Thoracic aorta (tissue), 2 donors: Measurements from ENCODE around the gene FAM13C. TPM values are rescaled to one million over a fixed set of nuclear protein-coding genes. Genes with fewer than 3 reads are reported as not detected.

Source experiments
- ATAC-seq: fragments of 150-250 bp; one replicate; pipeline ENCODE4 v1.8.0; 2017; ENCODE audit warnings: low read depth; ENCODE audit not compliant: insufficient number of reproducible peaks, low FRiP score
- DNase-seq: peaks from one replicate; pipeline ENCODE4 v3.0.0-alpha.2; 2020; ENCODE audit warnings: low spot score
- H3K27ac ChIP-seq, 2 donors: fragments of 200-600 bp; sonication (generic); 1 replicate in 1 of 2; 2 replicates in 1 of 2; pipeline ENCODE4 v1.5.1; 2016; ENCODE audit warnings: mild to moderate bottlenecking in 2 of 2, moderate library complexity in 2 of 2
- H3K27me3 ChIP-seq: fragments of 200-600 bp; sonication (generic); replicated peaks from 2 replicates; pipeline ENCODE4 v1.6.0; 2016; ENCODE audit warnings: mild to moderate bottlenecking; ENCODE audit not compliant: insufficient read depth
- H3K36me3 ChIP-seq: fragments of 200-600 bp; sonication (generic); one replicate; pipeline ENCODE4 v1.5.1; 2016
- H3K4me1 ChIP-seq, 2 donors: fragments of 200-600 bp; sonication (generic); 1 replicate in 1 of 2; 2 replicates in 1 of 2; pipeline versions ENCODE4 v1.5.1 to v1.6.0; 2016; ENCODE audit warnings: low read depth in 2 of 2, mild to moderate bottlenecking in 1 of 2; ENCODE audit not compliant: control insufficient read depth in 1 of 2
- H3K4me3 ChIP-seq: fragments of 200-600 bp; sonication (generic); 2 replicates; pipeline ENCODE4 v1.5.1; 2016; ENCODE audit warnings: mild to moderate bottlenecking
- H3K9me3 ChIP-seq: fragments of 200-600 bp; sonication (generic); 2 replicates; pipeline ENCODE4 v1.5.1; 2016
- total RNA-seq, 2 donors: library from RNA; depleted of rRNA; stranded (reverse); fragments of >200 nt; gene quantifications; one replicate each; pipeline versions ENCODE4 v1.1.0 to v1.2.3, GENCODE V29; 2016
- TF ChIP-seq, protein P1 (sequence below): fragments of 200-600 bp; sonication (generic); IDR thresholded peaks from one replicate; pipeline ENCODE4 v1.5.1; 2019; ENCODE audit warnings: antibody characterized with exemption

Gene FAM13C
- total RNA-seq, 2 donors from 2014 or later: 20.4 to 30.9 TPM

DNA sequence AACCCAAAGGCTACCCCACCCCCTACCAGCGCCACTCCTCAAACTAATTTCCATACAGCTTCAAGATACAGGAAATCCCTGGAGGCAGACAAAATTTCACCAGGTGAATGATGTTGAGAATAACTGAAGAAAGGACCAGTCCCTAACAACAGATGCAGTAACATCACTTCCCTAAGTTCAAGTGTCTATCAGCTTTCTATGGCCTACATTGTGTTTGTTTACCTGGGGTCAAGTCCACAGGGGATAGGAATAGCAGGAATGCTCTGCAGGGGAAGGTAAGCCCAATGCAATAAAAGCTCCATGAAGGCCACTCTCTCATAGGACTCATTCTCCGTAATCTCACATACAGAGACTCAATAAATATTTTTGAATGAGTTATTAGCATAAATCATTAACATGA, 26.9 kb downstream of the FAM13C start:
- Histone ChIP-seq H3K36me3 (no peaks in the 10 kb centered on the region), H3K4me3 (no peak overlapping the region), H3K9me3 (no peaks in the 10 kb centered on the region), H3K27ac (peak overlapping the region; percentile 65 to 69), H3K4me1 (peaks cover 12 to 85% of the 10 kb centered on the region in 2 donors), H3K27me3 (no peaks in the 10 kb centered on the region)
- ATAC-seq: no peak
- no peak for DNase-seq
- TF ChIP-seq, protein P1, sequence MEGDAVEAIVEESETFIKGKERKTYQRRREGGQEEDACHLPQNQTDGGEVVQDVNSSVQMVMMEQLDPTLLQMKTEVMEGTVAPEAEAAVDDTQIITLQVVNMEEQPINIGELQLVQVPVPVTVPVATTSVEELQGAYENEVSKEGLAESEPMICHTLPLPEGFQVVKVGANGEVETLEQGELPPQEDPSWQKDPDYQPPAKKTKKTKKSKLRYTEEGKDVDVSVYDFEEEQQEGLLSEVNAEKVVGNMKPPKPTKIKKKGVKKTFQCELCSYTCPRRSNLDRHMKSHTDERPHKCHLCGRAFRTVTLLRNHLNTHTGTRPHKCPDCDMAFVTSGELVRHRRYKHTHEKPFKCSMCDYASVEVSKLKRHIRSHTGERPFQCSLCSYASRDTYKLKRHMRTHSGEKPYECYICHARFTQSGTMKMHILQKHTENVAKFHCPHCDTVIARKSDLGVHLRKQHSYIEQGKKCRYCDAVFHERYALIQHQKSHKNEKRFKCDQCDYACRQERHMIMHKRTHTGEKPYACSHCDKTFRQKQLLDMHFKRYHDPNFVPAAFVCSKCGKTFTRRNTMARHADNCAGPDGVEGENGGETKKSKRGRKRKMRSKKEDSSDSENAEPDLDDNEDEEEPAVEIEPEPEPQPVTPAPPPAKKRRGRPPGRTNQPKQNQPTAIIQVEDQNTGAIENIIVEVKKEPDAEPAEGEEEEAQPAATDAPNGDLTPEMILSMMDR: no peak

GRCh38 chr10:59333701-59334100, 28.6 kb downstream of the FAM13C start:
- Histone ChIP-seq H3K36me3 (no peaks in the 10 kb centered on the region), H3K9me3 (no peaks in the 10 kb centered on the region), H3K27ac (peak overlapping the region; percentile 40 to 55), H3K4me3 (peak overlapping the region; percentile 12), H3K4me1 (peaks cover 14 to 84% of the 10 kb centered on the region in 2 donors), H3K27me3 (no peaks in the 10 kb centered on the region)
- ATAC-seq (no peak), DNase-seq (no peak)
- TF ChIP-seq, protein P1: no peak

- Histone ChIP-seq H3K4me3 (no peak overlapping the region), H3K27me3 (no peaks in the 10 kb centered on the region), H3K9me3 (no peaks in the 10 kb centered on the region), H3K36me3 (no peaks in the 10 kb centered on the region), H3K4me1 (peaks cover 22 to 90% of the 10 kb centered on the region in 2 donors), H3K27ac (no peak overlapping the region)
- DNase-seq (no peak), ATAC-seq (no peak)
- TF ChIP-seq, protein P1: no peak
Observed at GRCh38 chr10:59332581-59332980, 29.8 kb downstream of the FAM13C start.

DNA sequence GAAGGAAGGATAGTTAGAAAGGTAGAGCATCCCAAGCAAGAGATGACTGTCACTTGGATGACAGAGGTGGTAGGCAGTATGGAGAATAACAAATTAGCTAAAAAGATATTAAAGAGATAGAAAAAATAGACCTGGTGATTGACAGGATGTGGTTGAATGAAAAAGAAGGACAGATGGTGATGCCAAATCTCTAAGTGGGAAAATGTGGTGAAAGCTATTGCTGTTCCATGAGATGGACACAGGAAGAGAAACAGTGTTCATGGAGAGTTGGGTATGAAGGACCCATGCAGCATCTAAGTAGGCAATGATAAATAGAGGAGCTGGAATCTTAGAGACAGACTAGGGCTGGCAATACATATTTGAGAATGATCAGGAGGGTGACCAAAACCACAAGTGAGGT, 30.7 kb downstream of the FAM13C start:
- H3K4me1 ChIP-seq: peaks cover 22 to 90% of the 10 kb centered on the region in 2 donors
- ATAC-seq (no peak), DNase-seq (no peak)
- no peaks in the 10 kb centered on the region for H3K36me3 ChIP-seq
- no peaks in the 10 kb centered on the region for H3K27me3 ChIP-seq
- TF ChIP-seq, protein P1: no peak
- no peak overlapping the region for H3K4me3 ChIP-seq
- no peak overlapping the region for H3K27ac ChIP-seq
- H3K9me3 ChIP-seq: no peaks in the 10 kb centered on the region

DNA sequence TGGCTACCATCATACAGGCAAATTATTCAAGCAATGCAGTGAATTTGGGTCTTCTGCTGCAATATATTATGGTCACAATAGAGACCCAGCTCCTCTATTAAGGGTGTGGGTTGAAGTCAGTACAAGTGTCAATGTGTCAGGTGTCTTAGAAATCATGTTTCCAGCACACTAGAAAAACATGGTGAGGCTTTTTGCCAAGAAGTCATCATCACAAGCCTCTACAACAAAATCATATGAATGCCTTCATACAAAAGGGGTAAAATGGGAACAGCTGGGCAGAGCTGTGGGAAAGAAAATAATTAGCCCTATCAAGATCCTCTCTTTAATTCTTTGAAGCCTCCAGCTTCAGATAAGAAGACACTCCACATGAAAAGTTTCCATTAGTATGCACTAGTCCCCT, 37.2 kb downstream of the FAM13C start:
- TF ChIP-seq, protein P1: no peak
- H3K9me3 ChIP-seq: no peaks in the 10 kb centered on the region
- H3K4me3 ChIP-seq: no peak overlapping the region
- H3K27me3 ChIP-seq: no peaks in the 10 kb centered on the region
- peaks cover 39 to 79% of the 10 kb centered on the region in 2 donors for H3K4me1 ChIP-seq
- DNase-seq (no peak), ATAC-seq (no peak)
- no peak overlapping the region for H3K27ac ChIP-seq
- no peaks in the 10 kb centered on the region for H3K36me3 ChIP-seq
